GM12872 (cell line): ENCODE measurements around the gene CFI.

Experiments
- TF ChIP-seq, protein P1 (sequence below): IDR thresholded peaks from 3 replicates; pipeline ENCODE4 v1.5.1; 2011; ENCODE audit warnings: low read depth, mild to moderate bottlenecking, low read length, moderate library complexity; ENCODE audit not compliant: insufficient read depth

CFI gene

DNA sequence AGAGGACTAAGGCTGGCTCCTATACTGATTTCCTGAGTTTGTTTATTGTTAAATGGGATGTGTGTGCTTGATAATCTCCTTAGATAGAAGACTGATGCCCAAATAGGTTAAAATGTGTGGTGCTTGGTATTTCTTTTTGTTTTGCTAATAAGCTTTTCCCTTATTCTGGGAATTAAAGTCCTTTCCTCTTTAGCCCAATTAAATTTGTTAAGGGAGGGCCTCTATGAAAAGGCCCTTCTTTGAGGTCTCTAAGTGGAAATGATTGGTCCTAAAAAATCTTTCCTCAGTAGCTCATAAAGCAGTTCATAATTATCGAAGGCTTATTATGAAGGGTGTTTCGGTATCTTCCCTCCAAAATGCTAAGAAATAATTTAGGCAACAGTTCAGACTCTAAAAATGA lies 25.9 kb upstream of the CFI start, which contains the start of gene RRH:
RRH (plus strand) TSS at position 301 of the 400 bp plus-strand sequence; CDS start at position 357, 56 bp downstream.
- TF ChIP-seq, protein P1, sequence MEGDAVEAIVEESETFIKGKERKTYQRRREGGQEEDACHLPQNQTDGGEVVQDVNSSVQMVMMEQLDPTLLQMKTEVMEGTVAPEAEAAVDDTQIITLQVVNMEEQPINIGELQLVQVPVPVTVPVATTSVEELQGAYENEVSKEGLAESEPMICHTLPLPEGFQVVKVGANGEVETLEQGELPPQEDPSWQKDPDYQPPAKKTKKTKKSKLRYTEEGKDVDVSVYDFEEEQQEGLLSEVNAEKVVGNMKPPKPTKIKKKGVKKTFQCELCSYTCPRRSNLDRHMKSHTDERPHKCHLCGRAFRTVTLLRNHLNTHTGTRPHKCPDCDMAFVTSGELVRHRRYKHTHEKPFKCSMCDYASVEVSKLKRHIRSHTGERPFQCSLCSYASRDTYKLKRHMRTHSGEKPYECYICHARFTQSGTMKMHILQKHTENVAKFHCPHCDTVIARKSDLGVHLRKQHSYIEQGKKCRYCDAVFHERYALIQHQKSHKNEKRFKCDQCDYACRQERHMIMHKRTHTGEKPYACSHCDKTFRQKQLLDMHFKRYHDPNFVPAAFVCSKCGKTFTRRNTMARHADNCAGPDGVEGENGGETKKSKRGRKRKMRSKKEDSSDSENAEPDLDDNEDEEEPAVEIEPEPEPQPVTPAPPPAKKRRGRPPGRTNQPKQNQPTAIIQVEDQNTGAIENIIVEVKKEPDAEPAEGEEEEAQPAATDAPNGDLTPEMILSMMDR, result no peak

DNA sequence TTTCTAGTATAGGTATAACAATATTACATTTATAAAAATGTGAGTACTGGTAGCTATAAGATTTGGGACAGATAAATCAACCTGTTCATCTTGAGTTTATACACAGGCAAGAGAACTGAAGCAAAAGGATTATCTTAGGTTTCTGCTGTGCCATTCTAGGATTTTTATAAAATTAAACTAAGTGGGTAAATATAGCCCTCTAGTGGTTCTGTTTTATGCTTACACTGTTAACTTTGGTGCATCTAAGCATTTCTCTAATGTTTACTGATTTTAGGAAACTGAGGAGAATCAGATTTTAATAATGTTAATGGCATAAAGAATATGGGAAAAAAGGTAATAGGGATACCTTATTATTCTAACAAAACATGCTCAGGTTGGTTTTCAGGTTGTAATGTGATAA lies 24.9 kb upstream of the CFI start:
- TF ChIP-seq, protein P1, result peak; percentile 39; the same call in 2 of the 3 replicates

DNA sequence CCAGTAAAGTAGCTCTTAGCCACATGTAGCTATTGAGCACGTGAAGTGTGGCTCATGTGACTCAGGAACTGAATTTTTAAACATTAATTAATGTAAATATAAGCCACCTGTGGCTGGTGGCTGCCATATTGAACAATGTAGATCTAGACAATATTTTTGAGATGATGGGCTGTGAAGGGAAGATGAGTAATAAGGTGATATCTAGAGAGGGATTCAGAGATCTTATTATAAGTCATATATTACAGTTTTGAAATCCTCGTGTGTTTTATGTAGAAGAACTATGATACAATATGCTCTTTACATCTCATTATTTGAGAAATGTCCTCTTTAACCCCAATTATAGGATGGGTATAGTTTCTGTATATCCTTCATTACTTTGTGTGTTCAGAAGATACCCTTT lies 19.4 kb upstream of the CFI start:
- TF ChIP-seq, protein P1, result no peak

DNA sequence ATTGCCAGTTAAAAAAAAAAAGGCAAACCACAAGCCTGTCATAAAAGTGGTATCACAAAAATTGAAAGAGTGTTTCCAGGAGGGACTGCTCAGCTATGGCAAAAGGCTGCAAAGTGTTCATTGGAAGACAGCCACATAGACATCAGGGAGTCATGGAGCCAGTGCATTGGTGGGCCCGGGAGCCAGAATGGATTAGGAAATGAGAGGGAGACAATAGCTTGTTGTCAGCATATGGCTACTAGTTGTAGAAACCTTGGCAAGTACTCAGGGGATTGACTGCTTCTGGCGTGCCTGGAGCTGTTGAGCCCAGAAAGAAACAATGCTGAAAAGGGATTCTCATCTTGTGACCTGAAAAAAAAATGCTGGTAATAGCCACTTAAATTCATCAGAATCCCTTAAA lies 18.8 kb upstream of the CFI start:
- TF ChIP-seq, protein P1, result no peak

DNA sequence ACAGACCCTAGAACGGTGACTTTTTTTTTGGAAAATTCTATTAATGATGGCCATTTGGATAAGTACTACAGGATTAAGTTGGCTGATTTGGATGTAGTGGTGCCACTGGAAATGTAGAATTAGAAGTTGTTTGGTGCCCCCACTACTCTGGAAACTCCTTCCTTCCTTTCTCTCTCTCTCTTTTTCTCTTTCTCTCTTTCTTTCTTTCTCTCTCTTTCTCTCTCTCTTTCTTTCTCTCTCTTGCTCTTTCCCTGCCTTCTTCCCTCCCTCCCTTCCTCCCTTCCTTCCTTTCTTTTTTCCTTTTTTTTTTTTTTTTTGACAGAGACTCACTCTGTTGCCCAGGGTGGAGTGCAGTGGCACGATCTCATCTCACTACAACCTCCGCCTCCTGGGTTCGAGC lies 16.5 kb upstream of the CFI start:
- TF ChIP-seq, protein P1, result no peak

DNA sequence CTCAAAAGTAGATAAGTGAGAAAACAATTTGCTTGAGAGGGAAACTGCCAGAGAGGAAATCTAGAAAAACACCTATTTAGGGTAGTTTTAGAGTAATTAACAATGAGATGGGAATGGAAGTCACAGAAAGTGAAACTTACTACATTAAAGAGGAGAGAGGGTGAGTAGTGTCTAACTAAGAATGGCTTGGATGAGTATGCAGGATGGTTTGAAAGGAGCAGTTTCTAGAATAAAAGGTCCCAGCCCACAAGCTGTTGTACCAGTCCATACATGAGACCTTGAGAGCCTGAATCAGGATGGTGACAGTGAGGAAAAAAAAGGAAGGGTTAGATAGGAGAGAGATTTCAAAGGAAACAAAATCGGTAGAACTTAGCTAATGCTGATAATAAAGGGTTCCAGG lies 15.1 kb upstream of the CFI start:
- TF ChIP-seq, protein P1, result no peak

DNA sequence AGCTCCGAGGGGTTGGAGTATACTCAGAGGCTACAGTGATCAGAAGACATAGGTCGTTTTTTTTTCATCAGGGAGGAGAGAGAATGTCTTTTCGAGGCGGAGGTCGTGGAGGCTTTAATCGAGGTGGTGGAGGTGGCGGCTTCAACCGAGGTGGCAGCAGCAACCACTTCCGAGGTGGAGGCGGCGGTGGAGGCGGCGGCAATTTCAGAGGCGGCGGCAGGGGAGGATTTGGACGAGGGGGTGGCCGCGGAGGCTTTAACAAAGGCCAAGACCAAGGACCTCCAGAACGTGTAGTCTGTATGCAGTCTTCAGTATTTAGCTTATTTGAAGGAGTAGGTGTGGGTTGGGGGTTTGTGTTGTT lies 14.3 kb upstream of the CFI start:
- TF ChIP-seq, protein P1, result no peak
